ENCODE measurements around the gene CLP1. TPM values are rescaled to one million over a fixed set of nuclear protein-coding genes. Genes with fewer than 3 reads are reported as not detected.

CLP1 gene
- total RNA-seq, 2 experiments from 2014 or later: 21.8 to 24.2 TPM

GRCh38 chr11:57668434-57668782, 10.8 kb downstream of the CLP1 start:
- Histone ChIP-seq H3K36me3 (ENCODE audit: insufficient read depth, low read length) (peaks cover 25% of the 10 kb centered on the region), H3K4me1 (ENCODE audit: insufficient read depth, low read length) (peaks cover 35% of the 10 kb centered on the region), H3K27ac (ENCODE audit: low read depth in 1 of 2, low read length in 2 of 2) (peak overlapping the region; percentile 98), H3K27me3 (ENCODE audit: control insufficient read depth in 1 of 2, insufficient read depth in 2 of 2, low read length in 2 of 2) (no peaks in the 10 kb centered on the region), H3K9me3 (ENCODE audit: control insufficient read depth in 1 of 2, insufficient read depth in 1 of 2, low read length in 2 of 2) (no peaks in the 10 kb centered on the region), H3K4me3 (ENCODE audit: low read length) (peak overlapping the region; percentile 87)
- no peak for ATAC-seq (ENCODE audit: poor library complexity)
- ChIA-PET CTCF (no interaction called here), POLR2A (interaction anchor here (0.6 to 2.2 kb wide), 7 partner anchors 9 to 910 kb away, joined by 3 to 20 read pairs (median 5); partner anchors contain the start of genes MED19, SELENOH, TMX2 and UBE2L6)
- Mint-ChIP-seq H3K4me3 (peak overlapping the region; percentile 89), H3K27me3 (no peaks in the 10 kb centered on the region), H3K27ac (peak overlapping the region; percentile 95), H3K36me3 (ENCODE audit: low read depth) (peaks cover 46% of the 10 kb centered on the region), H3K4me1 (ENCODE audit: low read depth) (peaks cover 60% of the 10 kb centered on the region), H3K9me3 (no peaks in the 10 kb centered on the region)
- TF ChIP-seq CTCF (IDR thresholded peaks at IDR 0.05): no peak
- intact Hi-C loops (cut with DNase I, micrococcal nuclease): loop anchor here (1.0 to 10.0 kb wide), 6 partner anchors 44 to 1474 kb away; partner anchors contain the start of genes FAM111A (in 1 of the 2), MED19 (in 1 of the 2), P2RX3 (in 1 of the 2) and SELENOH (in 1 of the 2)
- DNase-seq: peak in 5 of 14 experiments; percentile 17 to 65 (median 46)

- ATAC-seq (ENCODE audit: poor library complexity) (no peak), DNase-seq (no peak)
- H3K4me3 ChIP-seq (ENCODE audit: low read length): no peak overlapping the region
- Mint-ChIP-seq H3K4me3 (no peak overlapping the region), H3K27ac (peak overlapping the region; percentile 55), H3K9me3 (no peaks in the 10 kb centered on the region), H3K4me1 (ENCODE audit: low read depth) (peaks cover 81% of the 10 kb centered on the region), H3K27me3 (no peaks in the 10 kb centered on the region), H3K36me3 (ENCODE audit: low read depth) (peaks cover 65% of the 10 kb centered on the region)
- intact Hi-C loops (cut with DNase I, micrococcal nuclease): loop anchor here in 1 of 2 experiments (5.0 kb wide), 1 partner anchor 123 kb away; no protein-coding TSS in a partner anchor
- CTCF ChIA-PET: interaction anchor here (1.2 kb wide), 1 partner anchor 107 kb away, joined by 7 read pairs; the partner anchor contains the start of gene UBE2L6
- H3K4me1 ChIP-seq (ENCODE audit: insufficient read depth, low read length): peaks cover 52% of the 10 kb centered on the region
- H3K27me3 ChIP-seq (ENCODE audit: control insufficient read depth in 1 of 2, insufficient read depth in 2 of 2, low read length in 2 of 2): no peaks in the 10 kb centered on the region
- H3K27ac ChIP-seq (ENCODE audit: low read depth in 1 of 2, low read length in 2 of 2): no peak overlapping the region
- peaks cover 65% of the 10 kb centered on the region for H3K36me3 ChIP-seq (ENCODE audit: insufficient read depth, low read length)
- no peak for TF ChIP-seq CTCF (IDR thresholded peaks at IDR 0.05)
- POLR2A ChIA-PET: no interaction called here
- no peaks in the 10 kb centered on the region for H3K9me3 ChIP-seq (ENCODE audit: control insufficient read depth in 1 of 2, insufficient read depth in 1 of 2, low read length in 2 of 2)
Measured at GRCh38 chr11:57674251-57674650, 16.7 kb downstream of the CLP1 start.

- ATAC-seq (ENCODE audit: poor library complexity): no peak
- Mint-ChIP-seq H3K27me3 (no peaks in the 10 kb centered on the region), H3K36me3 (ENCODE audit: low read depth) (peaks cover 69% of the 10 kb centered on the region), H3K9me3 (no peaks in the 10 kb centered on the region), H3K27ac (peak overlapping the region; percentile 69), H3K4me1 (ENCODE audit: low read depth) (peaks cover 82% of the 10 kb centered on the region), H3K4me3 (peak overlapping the region; percentile 3)
- peaks cover 52% of the 10 kb centered on the region for H3K4me1 ChIP-seq (ENCODE audit: insufficient read depth, low read length)
- no peak overlapping the region for H3K27ac ChIP-seq (ENCODE audit: low read depth in 1 of 2, low read length in 2 of 2)
- peaks cover 75% of the 10 kb centered on the region for H3K36me3 ChIP-seq (ENCODE audit: insufficient read depth, low read length)
- no peak for DNase-seq
- ChIA-PET POLR2A (interaction anchor here (1.3 kb wide), 1 partner anchor 9 kb away, joined by 3 read pairs; no protein-coding TSS in a partner anchor), CTCF (interaction anchor here (1.0 to 1.9 kb wide), 2 partner anchors 31 to 125 kb away, joined by 3 to 7 read pairs; no protein-coding TSS in a partner anchor)
- intact Hi-C loops (cut with DNase I, micrococcal nuclease): no loop called here
- no peaks in the 10 kb centered on the region for H3K9me3 ChIP-seq (ENCODE audit: control insufficient read depth in 1 of 2, insufficient read depth in 1 of 2, low read length in 2 of 2)
- H3K4me3 ChIP-seq (ENCODE audit: low read length): no peak overlapping the region
- no peaks in the 10 kb centered on the region for H3K27me3 ChIP-seq (ENCODE audit: control insufficient read depth in 1 of 2, insufficient read depth in 2 of 2, low read length in 2 of 2)
- no peak for TF ChIP-seq CTCF (IDR thresholded peaks at IDR 0.05)
Measured at GRCh38 chr11:57675176-57675941, 17.8 kb downstream of the CLP1 start.
